NOMO-1 (cell line): ENCODE measurements around the gene VIPR2.
"Not testable (repeated sequence)": the region's sequence is repeated elsewhere in the genome, so short reads cannot be mapped to it uniquely, and the experiment has no call there.

ENCODE experiments used
- DNase-seq, 2 experiments: peaks; one replicate each; lab custom pipeline; 2025; ENCODE audit not compliant: unreplicated experiment in 2 of 2; lab: John Stamatoyannopoulos, UW

Gene VIPR2

DNA sequence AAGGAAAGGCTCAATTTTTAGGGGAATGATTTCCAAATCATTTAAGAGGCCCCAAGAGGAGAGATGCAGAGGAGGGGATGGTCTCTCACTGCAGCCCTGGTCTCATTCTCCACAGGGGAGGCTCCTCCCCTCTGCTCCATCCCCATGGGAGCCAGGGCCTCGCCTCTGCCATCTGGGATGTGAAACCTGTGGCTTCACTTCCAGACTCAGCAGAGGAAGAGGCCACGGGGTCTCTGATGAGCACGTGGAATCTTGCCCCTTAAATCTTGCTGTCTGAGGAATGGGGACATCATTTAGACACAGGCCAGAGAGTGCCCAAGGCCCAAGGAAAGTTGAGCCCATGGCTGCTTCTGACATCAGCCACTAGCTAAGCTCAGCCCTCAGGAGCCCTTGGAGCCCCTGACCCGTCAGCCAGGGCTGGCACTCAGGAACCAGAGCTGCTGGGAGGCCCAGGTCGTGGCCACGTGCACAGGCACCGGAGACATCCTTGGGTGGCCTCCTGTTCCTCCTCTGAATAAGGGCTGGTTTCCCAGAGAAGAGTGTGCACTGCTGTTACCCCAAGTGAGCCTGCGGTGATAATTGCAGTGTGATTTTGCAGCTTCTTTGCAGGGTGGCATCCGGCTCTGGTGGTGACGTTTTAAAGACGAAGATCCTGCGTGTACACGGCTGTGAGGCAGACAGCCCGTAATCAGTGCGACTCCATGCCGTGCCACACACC is 50.5 kb downstream of the VIPR2 start:
- DNase-seq: no peak

DNA sequence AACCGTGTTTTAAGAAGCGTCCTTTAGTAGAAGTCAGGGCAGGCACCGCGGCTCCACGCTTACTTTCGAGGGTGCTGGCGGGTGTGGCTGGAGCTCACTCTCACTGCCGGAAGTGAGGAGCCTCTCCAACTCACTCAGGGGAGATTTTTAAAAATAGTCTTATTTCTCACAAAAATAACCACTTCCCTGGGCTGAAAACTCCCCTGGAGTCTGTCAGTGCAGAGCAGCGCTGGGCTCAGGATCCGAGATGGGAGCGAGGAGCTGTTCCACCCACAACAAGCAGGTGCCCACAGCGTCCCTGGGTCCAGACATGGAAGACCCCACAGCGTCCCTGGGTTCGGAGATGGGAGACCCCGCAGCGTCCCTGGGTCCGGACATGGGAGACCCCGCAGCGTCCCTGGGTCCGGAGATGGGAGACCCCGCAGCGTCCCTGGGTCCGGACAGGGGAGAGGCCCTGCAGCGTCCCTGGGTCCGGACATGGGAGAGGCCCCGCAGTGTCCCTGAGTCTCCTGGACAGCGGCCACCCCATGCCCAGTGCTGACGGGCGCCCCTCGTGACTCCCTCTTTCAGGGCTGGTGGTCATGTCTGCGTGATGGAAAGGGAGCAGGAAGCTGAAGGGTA is 51.2 kb downstream of the VIPR2 start:
- DNase-seq: no peak

DNA sequence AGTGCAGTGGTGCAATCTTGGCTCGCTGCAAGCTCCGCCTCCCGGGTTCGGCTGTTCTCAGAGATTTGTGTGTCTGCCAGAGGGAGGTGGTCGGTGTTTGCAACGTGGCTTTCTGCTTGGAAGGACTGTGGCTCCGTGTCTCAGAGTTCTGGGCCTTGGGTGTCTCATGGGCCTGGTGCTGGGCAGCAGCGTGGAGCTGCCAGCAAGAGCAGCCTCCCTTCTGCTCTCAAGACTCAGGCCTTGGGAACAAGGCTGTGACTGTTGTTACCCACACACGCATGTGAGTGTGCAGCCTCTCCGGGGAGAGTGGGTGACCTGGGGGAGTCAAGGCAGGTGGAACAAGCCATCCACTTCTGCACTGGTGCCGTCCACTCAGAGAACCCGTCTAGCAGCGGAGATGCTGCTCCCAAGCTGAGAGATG is 52.0 kb downstream of the VIPR2 start:
- DNase-seq: no peak

DNA sequence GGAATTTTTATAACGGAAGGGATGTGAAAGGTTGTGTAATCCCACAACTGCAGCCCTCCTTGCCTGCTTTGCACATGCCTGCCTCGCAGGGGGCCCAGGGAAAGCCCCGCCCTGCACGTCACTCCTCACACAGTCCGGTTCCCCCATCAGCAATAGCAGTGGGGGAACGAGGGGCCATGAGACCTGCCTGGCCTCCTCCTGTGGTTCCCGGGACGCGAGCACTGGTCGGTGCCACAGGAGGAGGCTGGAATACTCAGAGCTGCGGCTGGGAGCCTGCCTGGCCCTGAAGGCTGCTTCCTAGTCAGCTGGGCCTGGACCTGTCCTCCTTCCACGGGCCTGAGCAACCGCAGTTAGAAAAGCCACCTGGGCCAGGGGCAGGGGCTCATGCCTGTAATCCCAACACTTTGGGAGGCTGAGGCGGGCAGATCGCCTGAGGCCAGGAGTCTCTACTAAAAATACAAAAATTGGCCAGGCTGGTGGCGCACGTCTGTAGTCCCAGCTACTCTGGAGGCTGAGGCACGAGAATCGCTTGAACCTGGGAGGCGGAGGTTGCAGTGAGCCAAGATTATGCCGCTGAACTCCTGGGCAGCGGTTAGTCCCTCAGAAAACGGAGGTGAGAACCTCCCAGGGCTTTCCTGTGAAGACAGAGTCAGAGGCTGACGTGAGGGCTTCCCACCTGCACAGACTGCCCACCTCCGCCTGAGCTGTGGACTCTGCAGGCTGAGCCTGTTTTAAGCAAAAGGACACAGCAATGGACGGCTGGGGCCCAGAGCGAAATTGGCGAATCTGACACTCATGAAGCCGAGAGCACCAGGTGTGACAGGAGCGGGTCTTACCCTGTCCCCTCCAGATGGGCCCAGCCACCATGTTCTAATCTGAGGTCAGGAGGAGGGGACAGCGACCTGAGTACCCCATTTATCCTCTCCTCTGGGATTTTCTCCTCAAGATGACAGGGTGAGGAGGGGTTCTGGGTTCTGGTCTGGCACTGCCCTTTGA is 52.9 kb downstream of the VIPR2 start:
- no peak for DNase-seq

DNA sequence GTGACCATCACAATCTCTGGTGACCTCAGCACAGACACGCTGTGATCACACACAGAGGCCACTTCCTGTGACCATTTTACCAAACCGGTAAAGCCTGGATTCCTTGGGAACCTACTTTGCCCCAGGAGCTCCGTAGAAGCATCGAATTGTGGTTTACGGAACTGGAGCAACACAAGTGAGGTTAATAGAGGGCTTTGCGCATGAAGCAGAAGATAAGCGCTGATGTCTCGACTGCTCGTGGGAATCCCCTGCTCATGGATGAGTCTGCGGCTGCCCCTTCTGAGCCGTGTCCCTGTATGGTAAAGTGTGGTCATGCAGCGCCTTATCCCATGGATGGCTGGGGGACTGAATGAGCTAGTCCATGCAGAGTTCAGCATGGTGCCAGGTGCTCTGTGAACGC is 53.6 kb downstream of the VIPR2 start:
- no peak for DNase-seq

DNA sequence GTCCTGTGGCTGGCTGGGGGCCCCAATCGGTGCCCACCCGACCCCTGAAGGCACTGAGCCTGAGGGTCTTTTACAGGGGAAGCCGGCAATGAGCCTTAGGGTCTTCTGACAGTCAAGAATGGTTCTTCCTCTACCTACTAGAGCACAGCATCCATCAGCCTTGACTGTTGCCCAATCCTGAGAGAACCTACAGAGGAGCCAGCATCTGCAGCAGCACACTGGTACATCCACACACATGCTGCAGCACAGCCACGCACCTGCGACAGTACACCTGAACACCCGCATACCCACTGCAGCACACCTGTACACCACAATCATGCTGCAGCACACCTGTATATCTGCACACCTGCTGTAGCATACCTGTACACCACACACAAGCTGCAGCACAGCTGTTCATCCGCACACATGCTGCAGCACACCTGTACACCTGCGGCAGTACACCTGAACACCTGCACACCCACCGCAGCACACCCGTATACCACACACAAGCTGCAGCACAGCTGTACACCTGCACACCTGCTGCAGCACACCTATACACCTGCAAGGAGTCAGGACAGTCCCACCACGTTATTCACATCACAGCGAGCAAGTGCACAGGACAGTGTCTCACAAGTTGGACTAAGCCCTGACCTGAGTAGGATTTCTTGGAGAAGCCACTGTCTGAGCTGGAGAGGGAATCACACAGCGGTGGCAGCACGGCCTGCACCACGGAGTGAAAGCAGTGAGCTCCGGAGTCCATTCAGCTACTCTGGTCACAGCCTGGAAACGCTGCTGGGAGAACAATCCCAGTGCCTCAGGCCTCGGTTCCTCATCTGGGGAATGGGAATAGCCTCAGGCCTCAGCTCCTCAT is 56.4 kb downstream of the VIPR2 start:
- DNase-seq: no peak

DNA sequence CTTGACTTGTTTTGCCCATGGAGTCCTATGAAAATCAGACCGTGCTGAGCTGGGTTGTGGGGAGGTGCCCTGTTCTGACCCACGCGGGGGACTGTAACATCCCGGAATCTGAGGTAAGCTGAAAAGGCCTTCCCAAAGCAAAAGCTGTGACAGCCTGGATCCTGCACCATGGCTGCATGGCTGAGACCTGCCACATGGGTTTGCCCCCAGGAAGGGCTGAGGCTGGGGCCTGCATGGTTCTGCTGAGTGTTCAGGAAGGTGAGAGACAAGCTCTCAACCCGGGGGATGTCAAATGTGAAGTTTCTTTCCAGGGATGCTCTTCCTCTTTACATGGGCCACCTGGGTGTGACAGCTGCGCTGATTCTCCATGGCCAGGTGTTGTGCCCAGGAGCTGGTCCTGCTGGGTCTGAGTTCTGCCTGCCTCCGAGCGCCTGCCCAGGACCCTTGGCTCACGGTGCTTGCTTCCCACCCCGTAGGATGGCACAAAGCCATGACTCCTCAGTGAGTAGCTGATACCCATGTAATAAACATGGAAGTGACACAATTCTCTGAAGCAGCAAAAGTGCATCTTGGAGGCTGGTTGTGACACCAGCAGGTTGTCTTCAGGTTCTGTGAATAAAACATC is 58.3 kb downstream of the VIPR2 start:
- DNase-seq: no peak

DNA sequence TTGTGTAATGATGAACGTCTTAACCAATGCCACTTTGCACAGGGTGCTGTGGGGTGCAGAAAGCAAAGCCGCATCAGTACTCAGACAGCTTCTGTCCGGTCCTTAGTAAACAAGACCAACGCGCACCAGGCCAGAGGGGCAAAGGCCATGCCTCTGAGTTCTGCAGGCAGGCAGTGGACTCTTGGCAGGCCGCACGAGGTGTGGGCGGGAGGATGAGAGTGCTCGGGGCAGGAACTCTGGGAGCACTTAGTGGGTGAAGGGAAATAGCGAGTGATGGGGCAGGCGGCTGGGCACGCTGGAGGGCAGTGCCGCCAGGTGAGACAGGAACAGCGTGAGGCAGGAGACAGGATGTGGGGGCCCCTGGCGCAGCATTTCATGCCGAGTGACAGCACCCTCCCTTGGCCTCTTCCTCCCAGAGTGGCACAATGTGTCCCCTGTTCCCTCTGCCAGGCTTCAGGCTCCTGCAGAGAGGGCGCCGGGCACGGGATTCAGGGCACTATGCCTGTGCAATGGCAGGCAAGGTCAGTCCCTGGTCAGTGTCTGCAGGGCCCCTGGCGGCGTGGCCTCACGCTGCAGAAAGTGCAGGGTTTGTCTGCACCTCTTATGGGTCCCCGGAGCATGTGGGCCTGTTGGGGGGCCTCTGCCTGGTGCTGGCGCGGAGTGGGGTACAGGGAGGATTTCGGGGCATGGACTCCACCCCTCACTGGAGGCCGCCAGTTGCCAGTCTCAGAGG is 60.4 kb downstream of the VIPR2 start:
- DNase-seq: no peak

DNA sequence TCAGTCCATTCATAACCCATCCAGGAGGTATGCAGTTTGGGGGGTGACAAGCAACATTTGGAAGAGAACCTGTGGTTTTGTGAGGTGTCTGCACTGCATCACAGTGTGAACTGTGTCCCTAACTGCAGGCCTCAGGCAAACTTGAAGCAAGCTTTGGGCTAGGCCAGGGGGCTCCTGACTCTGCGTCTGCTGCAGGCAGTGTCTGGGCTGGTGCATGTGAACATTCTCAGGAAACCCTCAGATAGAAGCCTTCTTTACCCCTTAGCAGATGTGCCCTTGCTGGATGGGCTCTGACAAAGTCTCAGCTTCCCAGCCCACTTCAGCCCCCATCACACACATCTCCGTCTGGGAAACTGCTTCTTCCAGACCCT is 61.0 kb downstream of the VIPR2 start:
- no peak for DNase-seq

DNA sequence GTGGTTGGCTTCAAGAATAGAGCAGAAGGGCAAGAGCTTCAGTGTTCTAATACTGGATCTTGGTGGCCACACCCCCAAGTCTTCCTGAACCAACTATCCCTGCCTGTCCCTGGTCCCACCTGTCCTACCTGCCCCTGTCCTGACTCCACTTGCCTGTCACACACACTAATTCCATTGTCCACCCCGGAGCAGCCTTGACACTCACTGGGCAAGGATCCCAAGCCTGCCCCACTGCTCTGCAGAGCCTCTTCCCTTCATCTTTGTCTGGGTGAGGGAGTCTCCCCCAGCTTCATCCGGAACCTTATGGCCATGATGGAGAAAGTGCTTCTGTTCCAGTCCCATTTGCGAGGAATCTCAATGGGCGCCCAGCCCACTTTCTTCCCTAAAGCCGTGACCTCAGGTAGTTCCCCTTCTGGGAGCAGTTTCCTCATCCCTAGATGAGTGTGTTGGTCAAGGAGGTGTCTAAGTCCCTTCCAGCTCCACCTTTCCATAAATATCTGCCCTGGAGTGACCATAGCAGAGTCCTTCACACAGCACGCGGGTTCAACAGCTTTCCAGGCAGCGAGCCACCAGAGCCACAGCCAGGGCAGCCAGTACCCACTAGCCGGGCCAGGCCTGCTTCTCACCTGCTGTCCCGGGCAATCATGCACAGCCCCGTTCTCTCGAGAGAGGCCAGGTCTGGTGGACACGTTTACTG is 61.5 kb downstream of the VIPR2 start:
- DNase-seq: no peak

DNA sequence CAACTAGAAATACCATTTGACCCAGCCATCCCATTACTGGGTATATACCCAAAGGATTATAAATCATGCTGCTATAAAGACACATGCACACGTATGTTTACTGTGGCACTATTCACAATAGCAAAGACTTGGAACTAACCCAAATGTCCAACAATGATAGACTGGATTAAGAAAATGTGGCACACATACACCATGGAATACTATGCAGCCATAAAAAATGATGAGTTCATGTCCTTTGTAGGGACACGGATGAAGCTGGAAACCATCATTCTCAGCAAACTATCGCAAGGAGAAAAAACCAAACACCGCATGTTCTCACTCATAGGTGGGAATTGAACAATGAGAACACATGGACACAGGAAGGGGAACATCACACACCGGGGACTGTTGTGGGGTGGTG is 62.6 kb downstream of the VIPR2 start:
- DNase-seq: not testable (repeated sequence)

DNA sequence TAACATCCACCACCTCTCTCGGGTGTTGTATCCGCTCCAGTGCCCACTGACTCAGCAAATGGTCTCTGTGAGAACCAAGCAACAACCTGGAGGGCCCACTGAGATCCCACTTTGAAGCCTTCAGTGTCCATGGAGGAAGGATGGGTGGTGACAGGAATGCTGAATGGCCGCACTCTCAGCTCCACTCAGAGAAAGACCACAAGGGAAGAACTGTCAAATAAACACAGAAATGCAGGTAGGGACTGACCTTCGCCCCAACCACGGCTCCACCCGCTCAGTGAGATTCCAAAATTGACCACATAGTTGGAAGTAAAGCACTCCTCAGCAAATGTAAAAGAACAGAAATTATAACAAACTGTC is 65.8 kb downstream of the VIPR2 start:
- no peak for DNase-seq

DNA sequence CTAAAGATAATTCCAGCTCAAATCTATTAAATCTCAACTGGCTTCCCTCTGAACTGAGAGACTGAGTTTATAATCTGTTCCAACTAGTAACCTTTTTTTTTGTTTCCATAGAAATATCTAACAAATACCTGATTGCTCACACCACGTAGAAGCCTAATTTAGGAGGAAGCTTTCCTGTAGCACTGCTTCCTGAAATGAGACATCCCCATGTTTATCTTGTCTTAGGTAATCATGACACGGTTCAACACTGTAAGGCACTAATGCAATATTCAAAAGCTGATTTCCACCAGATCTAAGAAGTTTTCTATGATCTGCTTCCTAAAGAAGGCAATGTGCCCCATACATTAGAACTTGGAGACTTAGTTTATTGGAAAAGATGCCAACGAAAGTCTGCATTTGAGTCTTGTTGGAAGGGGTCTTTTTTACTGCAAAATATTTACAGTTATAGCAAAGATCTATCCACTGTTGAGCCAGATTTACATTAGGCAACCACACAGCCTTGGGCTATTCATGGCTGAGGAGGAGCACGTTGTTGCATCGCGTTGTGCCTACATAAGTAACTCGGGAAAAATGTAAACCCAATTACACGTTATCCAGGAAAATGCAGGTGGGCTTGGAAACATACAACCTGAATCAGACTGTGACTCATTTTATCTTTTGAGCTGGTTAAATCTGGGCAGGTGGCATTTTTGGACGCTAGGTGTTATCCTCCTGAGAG is 66.3 kb downstream of the VIPR2 start:
- peak in 1 of 2 experiments; percentile 41 for DNase-seq

DNA sequence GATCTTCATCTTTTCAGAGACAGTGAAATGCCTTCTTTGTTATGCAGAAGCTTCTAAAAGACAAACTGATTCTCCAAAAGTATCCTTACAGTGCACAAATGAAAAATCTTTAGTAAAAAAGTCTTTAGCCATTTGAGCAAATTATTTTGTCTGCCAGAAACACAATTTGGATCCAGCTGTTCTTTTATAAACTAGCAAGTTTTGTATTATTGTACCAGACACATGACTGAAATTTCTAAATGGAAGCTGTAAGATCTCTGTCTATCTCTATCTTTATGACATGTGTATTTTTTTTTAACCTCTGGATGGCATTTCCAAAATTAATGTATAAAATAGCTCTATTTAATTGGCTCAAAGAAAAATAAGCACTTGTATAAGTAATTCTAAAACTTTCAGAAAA is 68.3 kb downstream of the VIPR2 start:
- DNase-seq: no peak

DNA sequence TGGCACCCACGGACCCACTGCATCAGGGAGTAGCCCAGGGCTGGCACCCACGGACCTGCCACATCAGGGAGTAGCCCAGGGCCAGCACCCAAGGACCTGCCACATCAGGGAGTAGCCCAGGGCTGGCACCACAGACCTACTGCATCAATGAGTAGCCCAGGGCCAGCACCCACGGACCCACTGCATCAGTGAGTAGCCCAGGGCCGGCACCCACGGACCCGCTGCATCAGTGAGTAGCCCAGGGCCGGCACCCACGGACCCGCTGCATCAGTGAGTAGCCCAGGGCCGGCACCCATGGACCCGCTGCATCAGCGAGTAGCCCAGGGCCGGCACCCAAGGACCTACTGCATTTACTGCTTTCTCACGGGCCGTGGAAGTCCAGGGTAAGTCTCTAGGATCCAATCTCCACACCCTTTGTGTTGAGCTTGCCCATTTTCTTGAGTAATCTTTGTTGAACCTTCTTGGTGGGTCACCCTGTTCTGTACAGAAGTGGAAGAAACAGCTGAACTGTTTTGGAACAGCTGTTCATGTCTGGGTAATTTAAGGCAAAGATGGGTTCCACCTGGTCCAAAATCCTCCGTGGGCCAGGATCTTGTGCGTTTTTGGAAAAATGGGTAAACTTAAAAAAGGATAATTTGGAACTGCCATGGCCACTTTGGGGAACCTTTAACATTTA is 69.0 kb downstream of the VIPR2 start:
- DNase-seq: no peak

DNA sequence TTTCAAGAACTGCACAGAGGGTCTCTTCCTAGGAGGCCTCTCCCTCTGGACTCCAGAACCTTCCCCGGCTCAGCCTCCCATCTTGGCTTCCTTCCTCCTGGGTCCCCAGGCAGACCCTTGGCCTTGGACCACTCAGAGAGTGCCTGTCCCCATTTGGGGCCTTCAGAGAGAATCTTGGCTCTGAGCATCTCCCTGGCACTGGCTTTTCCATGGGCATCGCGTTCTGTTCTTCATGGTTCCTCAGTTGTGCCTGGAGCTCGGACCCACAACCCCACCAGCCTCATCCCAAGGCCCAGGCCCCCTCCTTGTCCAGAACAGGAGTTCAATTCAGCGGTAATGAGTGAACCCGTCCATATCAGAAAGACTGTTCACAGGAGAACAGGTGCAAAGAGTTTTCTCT is 73.4 kb downstream of the VIPR2 start:
- DNase-seq: no peak

DNA sequence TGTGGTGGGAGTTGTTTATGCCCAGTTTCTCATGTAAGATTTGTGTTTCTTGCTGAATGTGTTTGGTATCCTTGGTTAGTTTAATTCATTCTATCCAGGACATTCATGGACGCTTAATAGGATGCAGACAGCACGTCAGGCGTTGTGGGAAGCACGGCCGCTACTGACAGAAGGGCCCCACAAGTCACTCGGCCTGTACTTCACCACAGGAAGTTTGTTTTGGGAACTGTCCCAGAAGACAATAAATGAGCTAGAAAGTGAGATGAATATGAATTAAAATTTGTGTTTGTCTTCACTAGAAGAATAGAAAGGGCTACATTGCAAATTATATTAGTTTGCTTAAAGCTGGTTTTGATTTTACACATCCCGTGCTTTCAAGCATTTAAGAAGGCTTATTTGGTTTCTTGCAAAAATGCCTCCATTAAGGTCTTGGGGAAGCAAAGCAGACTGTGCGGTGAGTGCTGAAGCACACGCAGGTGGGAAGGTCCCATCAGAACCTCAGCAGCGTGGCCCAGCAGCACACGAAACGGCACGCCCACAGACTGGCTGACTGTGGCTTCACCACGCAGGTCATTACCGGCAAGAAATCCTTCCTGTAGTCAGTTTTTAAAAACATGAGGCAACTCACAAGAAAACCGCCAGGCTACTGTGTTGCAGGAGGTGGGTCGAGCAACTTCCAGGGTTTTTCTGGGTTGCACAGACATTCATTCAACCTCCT is 74.1 kb downstream of the VIPR2 start:
- peak; percentile 32 for DNase-seq
